Activated naive CD4-positive, alpha-beta T cell treated with anti-CD3 and anti-CD28 coated beads, Interleukin-2, amount 10 ng/mL, durations not matched to agents 7 days and 5 days (primary cell): ENCODE results near the gene TMEM168.

Experiments used
- CTCF ChIA-PET: fragments of 350-600 bp; sonication (Branson Sonifier 250); formaldehyde crosslinking; loops from one replicate; lab custom pipeline; 2021; ENCODE audit warnings: antibody characterized with exemption; lab: Charles Lee
- DNase-seq: peaks from one replicate; pipeline ENCODE4 v3.0.0-alpha.2; 2020
- H3K27ac Mint-ChIP-seq: one replicate; pipeline ENCODE4 v1.8.0; 2021; ENCODE audit warnings: mild to moderate bottlenecking, moderate library complexity, mixed read lengths
- H3K27me3 Mint-ChIP-seq: one replicate; pipeline ENCODE4 v1.8.0; 2021; ENCODE audit warnings: mild to moderate bottlenecking, mixed read lengths
- H3K36me3 Mint-ChIP-seq: one replicate; pipeline ENCODE4 v1.8.0; 2021; ENCODE audit warnings: mixed read lengths
- H3K4me1 Mint-ChIP-seq: one replicate; pipeline ENCODE4 v1.8.0; 2021; ENCODE audit warnings: mixed read lengths
- H3K4me3 Mint-ChIP-seq: one replicate; pipeline ENCODE4 v1.8.0; 2021; ENCODE audit warnings: mild to moderate bottlenecking, moderate library complexity, mixed read lengths
- H3K9me3 Mint-ChIP-seq: one replicate; pipeline ENCODE4 v1.8.0; 2021; ENCODE audit warnings: mixed read lengths

Gene TMEM168

GRCh38 chr7:112721366-112721765 lies 68.8 kb downstream of the TMEM168 start:
- no peaks in the 10 kb centered on the region for H3K4me1 Mint-ChIP-seq
- no peaks in the 10 kb centered on the region for H3K27me3 Mint-ChIP-seq
- H3K9me3 Mint-ChIP-seq = no peaks in the 10 kb centered on the region
- no peak for DNase-seq
- no peak overlapping the region for H3K27ac Mint-ChIP-seq
- CTCF ChIA-PET = no interaction called here
- no peaks in the 10 kb centered on the region for H3K36me3 Mint-ChIP-seq
- no peak overlapping the region for H3K4me3 Mint-ChIP-seq

DNA sequence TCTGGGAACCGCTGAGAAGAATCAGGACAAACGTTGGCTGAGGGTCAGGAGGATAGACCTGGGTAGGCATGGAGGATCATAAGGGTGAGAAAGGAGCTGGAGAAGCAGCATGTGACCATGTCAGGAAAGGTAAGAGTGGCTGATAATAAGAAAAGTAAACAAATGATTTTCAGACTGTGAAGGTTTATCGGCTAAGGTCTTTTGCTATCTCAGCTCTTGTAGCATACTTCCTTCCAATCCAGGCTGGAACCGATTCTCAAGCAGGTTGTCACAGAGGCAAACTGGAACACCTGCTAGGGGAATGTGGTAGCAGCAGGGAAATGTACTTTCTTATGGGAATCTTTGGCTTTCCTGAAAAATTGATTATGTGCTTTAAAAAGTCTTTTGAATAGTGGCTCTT lies 74.7 kb downstream of the TMEM168 start:
- CTCF ChIA-PET = no interaction called here
- H3K36me3 Mint-ChIP-seq = no peaks in the 10 kb centered on the region

DNA sequence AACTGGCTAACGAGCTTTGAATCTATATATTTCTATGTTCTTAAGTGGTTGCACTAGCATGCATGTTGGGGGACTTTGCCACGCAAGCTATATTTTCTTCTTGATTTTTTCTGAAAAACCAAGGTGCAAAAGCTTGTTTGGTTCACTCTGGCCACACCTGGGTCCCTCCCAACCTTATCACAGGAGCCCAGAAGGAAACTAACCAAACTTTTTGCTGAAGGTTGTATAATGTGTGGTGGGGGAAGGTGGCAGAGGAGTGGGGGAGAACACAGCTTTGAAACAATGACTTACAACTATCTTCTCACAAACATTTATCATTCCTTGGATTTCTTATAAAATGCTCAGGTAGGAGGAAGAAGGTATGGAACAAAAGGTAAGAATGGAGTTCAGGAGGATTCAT lies 75.3 kb downstream of the TMEM168 start:
- peaks cover 4% of the 10 kb centered on the region for H3K27me3 Mint-ChIP-seq
- DNase-seq = no peak
- CTCF ChIA-PET = no interaction called here
- H3K27ac Mint-ChIP-seq = no peak overlapping the region
- no peak overlapping the region for H3K4me3 Mint-ChIP-seq
- H3K36me3 Mint-ChIP-seq = no peaks in the 10 kb centered on the region
- no peaks in the 10 kb centered on the region for H3K4me1 Mint-ChIP-seq
- H3K9me3 Mint-ChIP-seq = no peaks in the 10 kb centered on the region

More for the DNA sequence above, 74.7 kb downstream of the TMEM168 start:
- Mint-ChIP-seq H3K4me3 (no peak overlapping the region), H3K27ac (no peak overlapping the region), H3K4me1 (no peaks in the 10 kb centered on the region), H3K9me3 (no peaks in the 10 kb centered on the region), H3K27me3 (peaks cover 4% of the 10 kb centered on the region)
- DNase-seq = no peak
